ENCODE data around the gene EIF4E. TPM values are rescaled to one million over a fixed set of nuclear protein-coding genes. Genes with fewer than 3 reads are reported as not detected.

EIF4E gene
- total RNA-seq, 3 donors from 2014 or later: 69.0 to 97.2 (median 93.7) TPM

DNA sequence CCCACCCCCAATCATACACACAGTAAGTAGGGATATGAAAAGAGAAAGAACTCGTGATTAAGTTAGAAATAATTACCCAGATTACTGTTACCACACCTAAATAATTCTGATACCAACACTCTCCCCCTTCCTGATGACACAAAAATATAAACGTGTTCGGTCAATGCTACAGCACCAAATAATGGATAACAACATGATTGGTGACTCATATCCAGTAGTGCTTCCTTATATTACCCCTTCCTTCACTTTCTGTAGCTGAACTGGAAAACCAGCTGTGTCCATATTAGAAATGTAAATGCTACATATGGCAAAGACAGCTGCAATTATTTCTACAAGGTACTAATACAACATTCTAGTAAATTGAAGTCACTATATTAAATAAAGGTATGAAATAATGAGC is 20.8 kb downstream of the EIF4E start:
- no peak for TF ChIP-seq POLR2AphosphoS5 (IDR thresholded peaks at IDR 0.05)
- TF ChIP-seq POLR2A (IDR thresholded peaks at IDR 0.05): no peak
- TF ChIP-seq, protein P1, sequence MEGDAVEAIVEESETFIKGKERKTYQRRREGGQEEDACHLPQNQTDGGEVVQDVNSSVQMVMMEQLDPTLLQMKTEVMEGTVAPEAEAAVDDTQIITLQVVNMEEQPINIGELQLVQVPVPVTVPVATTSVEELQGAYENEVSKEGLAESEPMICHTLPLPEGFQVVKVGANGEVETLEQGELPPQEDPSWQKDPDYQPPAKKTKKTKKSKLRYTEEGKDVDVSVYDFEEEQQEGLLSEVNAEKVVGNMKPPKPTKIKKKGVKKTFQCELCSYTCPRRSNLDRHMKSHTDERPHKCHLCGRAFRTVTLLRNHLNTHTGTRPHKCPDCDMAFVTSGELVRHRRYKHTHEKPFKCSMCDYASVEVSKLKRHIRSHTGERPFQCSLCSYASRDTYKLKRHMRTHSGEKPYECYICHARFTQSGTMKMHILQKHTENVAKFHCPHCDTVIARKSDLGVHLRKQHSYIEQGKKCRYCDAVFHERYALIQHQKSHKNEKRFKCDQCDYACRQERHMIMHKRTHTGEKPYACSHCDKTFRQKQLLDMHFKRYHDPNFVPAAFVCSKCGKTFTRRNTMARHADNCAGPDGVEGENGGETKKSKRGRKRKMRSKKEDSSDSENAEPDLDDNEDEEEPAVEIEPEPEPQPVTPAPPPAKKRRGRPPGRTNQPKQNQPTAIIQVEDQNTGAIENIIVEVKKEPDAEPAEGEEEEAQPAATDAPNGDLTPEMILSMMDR (IDR thresholded peaks at IDR 0.05): no peak
- intact Hi-C loops (cut with DNase I; ENCODE audit: low total_unique reads): no loop called here
- H3K27ac ChIP-seq: no peak overlapping the region
- DNase-seq (ENCODE audit: low spot score in 2 of 2): no peak
- H3K4me1 ChIP-seq: no peaks in the 10 kb centered on the region
- no peak overlapping the region for H3K4me3 ChIP-seq
- H3K9me3 ChIP-seq: no peaks in the 10 kb centered on the region
- no peaks in the 10 kb centered on the region for H3K36me3 ChIP-seq
- no peaks in the 10 kb centered on the region for H3K27me3 ChIP-seq

DNA sequence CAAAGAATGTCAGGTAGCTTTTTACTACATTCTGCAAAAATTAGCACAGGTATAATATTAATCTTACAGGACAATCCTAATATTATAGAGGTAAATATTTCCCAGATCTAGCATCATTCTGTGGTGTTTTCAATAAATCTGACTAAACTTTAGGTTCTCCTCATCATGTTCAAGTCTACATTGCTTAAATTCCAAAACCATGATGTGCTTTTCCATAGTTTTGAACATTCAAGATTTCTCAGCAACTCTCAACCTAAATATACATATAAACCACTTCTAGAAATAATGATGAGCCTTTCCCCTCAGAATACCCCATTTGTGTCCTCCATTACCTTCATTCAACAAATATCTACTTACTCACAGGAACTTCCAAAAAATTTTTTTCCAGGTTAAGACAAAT is 23.1 kb downstream of the EIF4E start:
- Histone ChIP-seq H3K4me3 (no peak overlapping the region), H3K4me1 (no peaks in the 10 kb centered on the region), H3K27ac (no peak overlapping the region), H3K27me3 (no peaks in the 10 kb centered on the region), H3K9me3 (no peaks in the 10 kb centered on the region), H3K36me3 (no peaks in the 10 kb centered on the region)
- intact Hi-C loops (cut with DNase I; ENCODE audit: low total_unique reads): no loop called here
- no peak for DNase-seq (ENCODE audit: low spot score in 2 of 2)
- TF ChIP-seq POLR2AphosphoS5 (IDR thresholded peaks at IDR 0.05) (no peak), POLR2A (IDR thresholded peaks at IDR 0.05) (no peak)
- TF ChIP-seq, protein P1 (IDR thresholded peaks at IDR 0.05): no peak

DNA sequence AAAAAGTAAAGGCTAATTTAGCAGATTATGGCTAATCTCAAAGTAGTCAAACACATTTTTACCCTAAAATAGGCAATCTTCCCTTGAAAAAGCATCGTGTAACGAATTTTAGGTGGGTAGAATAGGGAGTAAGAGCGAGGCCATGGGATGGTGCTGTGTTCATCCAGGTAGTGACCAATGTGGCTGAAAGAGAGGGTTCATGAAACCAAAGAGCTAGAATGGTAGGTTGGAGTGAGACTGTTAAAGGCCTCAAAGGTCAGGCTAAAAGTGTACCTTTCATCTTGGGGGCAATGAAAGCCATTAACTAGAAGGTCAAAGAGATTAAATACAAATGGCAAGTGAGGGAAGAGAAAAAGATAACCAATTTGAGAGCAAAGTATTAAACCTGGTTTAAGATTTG is 23.6 kb downstream of the EIF4E start:
- Histone ChIP-seq H3K36me3 (peaks cover 5% of the 10 kb centered on the region), H3K4me1 (no peaks in the 10 kb centered on the region), H3K27me3 (no peaks in the 10 kb centered on the region), H3K27ac (no peak overlapping the region), H3K9me3 (no peaks in the 10 kb centered on the region), H3K4me3 (no peak overlapping the region)
- TF ChIP-seq, protein P1 (IDR thresholded peaks at IDR 0.05): no peak
- TF ChIP-seq POLR2A (IDR thresholded peaks at IDR 0.05) (no peak), POLR2AphosphoS5 (IDR thresholded peaks at IDR 0.05) (no peak)
- intact Hi-C loops (cut with DNase I; ENCODE audit: low total_unique reads): no loop called here
- DNase-seq (ENCODE audit: low spot score in 2 of 2): no peak

DNA sequence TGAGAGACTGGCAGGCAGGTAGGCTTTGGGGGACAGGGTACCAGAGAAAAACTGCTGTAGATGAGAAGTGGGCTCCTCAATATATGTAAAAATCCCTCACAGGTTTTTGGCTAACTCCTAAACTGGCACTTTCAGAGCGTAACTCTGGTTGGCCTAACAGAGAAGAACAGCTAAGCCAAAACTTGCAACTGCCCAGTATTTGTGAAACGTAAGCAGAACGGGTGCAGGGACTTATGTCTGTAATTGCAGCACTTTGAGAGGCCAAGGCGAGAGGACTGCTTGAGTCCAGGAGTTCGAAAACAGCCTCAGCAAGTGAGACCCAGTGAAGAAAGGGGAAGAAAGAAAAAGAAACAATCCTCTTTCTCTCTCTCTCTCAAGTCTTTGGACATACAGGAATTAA is 25.0 kb downstream of the EIF4E start:
- no peak overlapping the region for H3K4me3 ChIP-seq
- no peak for DNase-seq (ENCODE audit: low spot score in 2 of 2)
- no peak overlapping the region for H3K27ac ChIP-seq
- peaks cover 12% of the 10 kb centered on the region for H3K36me3 ChIP-seq
- TF ChIP-seq, protein P1 (IDR thresholded peaks at IDR 0.05): no peak
- TF ChIP-seq POLR2AphosphoS5 (IDR thresholded peaks at IDR 0.05): no peak
- no peak for TF ChIP-seq POLR2A (IDR thresholded peaks at IDR 0.05)
- no peaks in the 10 kb centered on the region for H3K27me3 ChIP-seq
- intact Hi-C loops (cut with DNase I; ENCODE audit: low total_unique reads): no loop called here
- H3K9me3 ChIP-seq: no peaks in the 10 kb centered on the region
- no peaks in the 10 kb centered on the region for H3K4me1 ChIP-seq

DNA sequence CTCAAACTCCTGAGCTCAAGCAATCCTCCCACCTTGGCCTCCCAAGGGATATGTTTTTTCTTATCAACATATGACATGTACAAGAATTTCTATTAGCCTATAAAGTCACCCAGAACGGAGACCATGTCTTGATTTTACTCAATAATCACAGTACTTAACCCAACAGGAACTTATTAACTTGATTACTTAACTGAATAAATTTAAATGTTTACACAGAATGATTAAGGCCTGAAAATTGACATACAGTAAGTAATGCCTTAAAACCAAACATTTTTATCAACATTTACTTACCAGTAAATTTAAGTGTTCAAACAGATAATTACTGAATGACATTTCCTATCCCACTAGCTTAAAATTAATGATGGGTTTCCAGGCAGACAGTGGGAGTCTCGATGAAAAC is 25.4 kb downstream of the EIF4E start:
- no peak for DNase-seq (ENCODE audit: low spot score in 2 of 2)
- TF ChIP-seq POLR2AphosphoS5 (IDR thresholded peaks at IDR 0.05): no peak
- no peak for TF ChIP-seq POLR2A (IDR thresholded peaks at IDR 0.05)
- TF ChIP-seq, protein P1 (IDR thresholded peaks at IDR 0.05): no peak
- peaks cover 12% of the 10 kb centered on the region for H3K36me3 ChIP-seq
- H3K9me3 ChIP-seq: no peaks in the 10 kb centered on the region
- no peak overlapping the region for H3K4me3 ChIP-seq
- H3K27me3 ChIP-seq: no peaks in the 10 kb centered on the region
- no peak overlapping the region for H3K27ac ChIP-seq
- H3K4me1 ChIP-seq: no peaks in the 10 kb centered on the region
- intact Hi-C loops (cut with DNase I; ENCODE audit: low total_unique reads): no loop called here
